Activated T-helper 1 cell treated with anti-CD3 and anti-CD28 coated beads, Interleukin-2, amount 50 U/mL, for 16 hours (primary cell): Measurements from ENCODE around the gene MEIS2.

Experiments used
- DNase-seq, 2 donors: peaks; one replicate each; pipeline ENCODE4 v3.0.0-alpha.2; 2020; ENCODE audit warnings: low read depth in 1 of 2, low spot score in 1 of 2

MEIS2 gene

DNA sequence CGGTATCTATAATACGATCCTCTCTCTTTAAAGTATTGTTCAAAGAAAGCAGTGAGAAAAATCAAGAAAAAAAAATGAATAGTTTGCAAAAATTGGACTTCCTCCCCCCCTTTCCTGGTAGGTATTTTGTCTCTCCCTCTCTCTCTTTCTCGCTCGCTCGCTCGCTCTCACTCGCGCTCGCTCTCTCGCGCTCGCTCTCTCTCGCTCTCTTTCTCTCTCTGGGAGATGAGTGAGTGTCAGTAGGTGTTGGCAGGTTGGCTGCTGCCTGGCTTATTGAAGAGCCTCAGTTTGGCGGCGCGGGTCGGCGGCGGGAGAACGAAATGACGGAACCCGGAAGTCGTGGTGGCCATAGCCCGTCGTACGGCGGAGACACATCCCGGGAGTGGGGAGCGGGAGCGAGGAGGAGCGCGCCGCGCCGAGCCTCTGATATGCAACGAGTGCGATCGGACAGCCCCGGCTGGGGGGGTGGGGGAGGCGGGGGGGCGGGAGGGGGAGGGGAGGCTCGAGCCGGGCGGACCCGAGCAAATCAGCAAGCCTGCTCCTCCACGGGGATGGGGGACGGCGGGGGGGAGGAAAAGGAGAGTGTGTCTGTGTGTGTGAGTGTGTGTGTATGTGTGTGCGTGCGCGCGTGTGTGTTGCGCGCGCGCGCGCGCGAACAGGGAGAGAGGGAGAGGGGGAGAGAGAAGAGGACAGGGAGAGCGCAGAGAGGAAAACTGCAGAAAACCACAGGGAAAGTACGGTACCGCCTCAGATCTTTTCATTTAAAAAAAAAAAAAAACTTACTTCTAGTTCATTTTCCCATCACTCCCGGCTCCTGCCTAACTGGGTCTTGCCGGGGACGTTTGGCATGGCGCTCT is at the start of gene MEIS2:
MEIS2 (minus strand) TSS at position 441 of the 857 bp plus-strand sequence. CDS start 1,083 bp downstream, outside the sequence.
- DNase-seq: no peak

DNA sequence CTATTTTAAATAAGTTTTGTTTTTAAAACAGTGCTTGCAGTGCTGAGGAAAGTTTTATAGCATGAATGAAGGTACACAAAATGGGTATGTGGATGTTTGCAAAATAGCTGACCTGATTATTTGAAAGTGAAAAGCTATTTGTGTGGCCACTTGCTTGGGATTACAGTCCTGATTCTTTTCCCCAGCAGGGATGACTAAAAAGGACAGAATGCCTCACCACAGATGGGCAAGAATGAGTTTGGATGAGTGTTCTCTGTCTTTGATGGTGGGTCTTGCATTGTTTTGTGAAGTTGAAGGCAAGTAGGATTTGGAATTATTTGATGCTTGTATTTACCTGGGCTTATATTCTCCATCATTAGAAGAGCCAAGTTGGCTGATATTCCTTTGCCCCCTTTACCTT is 48.8 kb upstream of the MEIS2 start:
- DNase-seq: no peak

DNA sequence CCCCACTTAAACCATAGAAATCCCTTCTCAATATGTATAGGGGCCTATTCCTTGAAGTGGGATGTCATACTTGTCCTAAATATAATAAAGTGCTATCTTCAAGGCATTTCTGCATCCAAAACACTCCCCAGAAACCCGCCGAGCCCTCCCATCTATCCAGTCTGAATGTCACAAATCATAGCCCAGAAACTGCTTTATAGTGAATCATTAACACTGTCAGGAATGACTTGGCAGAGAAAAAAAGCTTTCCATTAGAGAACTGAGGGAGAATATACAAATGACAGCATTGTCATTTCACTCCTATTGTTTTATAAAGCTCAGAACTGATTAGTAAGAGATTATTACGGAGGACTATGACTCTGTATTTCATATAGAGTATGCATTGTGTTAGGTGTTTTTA is 48.4 kb upstream of the MEIS2 start:
- DNase-seq: no peak

DNA sequence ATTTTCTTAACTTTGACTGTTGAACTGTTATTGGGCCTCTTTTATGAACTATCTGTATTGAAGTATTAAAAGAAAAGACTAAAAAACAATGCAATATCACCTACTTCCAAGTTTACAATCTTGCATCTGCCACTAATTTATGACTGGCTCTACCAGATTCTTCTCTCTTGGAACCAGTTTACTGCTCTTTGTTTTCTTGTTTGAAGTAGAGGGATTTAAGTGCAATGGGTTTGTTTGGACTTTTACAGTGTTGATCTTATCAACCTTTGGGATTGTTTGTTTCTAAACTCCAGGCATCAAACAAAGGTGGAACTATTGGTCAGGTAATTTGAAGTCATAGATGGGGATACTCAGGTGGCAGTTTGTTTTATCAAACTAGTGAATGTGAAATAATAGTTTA is 43.0 kb upstream of the MEIS2 start:
- DNase-seq: no peak

DNA sequence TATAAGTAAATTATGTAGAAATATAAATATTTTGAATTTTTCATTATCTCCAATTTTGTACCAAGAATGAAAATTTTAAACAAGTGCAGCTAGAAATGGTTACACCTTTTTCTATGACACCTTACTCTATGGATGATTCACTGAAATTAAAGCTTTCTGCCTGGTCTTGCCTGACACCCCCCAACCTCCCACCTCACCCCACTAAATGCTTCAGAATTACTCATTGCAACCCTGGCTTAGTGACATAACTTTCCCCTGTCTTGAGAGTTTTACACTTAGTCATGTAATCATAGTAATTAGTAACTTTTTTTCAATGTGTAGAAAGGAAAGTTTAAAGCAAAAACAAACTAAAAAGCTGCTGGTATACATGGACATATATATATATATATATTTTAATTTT is 42.0 kb upstream of the MEIS2 start:
- no peak for DNase-seq

DNA sequence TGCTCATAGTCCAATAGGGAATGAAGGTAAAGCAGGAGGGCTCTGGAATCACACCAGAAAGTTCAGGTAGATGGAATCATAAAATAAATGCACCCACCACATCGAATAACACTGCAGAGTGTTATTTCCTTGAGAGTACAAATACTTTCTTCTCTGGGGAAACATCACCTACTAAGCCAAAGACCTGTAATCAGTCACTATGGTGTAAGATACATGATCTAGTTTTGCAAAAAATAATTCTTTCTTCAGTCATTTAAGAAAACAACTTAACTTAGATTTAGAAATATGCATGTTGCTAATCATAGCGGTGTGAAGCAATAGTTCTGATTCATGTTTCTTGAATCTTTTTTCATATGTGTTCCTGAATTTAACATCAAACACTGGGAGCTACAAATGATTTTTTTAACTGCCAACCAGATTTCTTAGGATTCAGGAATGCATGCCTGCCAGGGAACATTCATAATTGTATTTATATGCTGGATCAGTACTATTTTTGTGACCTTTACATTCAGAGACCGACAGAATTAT is 40.2 kb upstream of the MEIS2 start:
- no peak for DNase-seq

DNA sequence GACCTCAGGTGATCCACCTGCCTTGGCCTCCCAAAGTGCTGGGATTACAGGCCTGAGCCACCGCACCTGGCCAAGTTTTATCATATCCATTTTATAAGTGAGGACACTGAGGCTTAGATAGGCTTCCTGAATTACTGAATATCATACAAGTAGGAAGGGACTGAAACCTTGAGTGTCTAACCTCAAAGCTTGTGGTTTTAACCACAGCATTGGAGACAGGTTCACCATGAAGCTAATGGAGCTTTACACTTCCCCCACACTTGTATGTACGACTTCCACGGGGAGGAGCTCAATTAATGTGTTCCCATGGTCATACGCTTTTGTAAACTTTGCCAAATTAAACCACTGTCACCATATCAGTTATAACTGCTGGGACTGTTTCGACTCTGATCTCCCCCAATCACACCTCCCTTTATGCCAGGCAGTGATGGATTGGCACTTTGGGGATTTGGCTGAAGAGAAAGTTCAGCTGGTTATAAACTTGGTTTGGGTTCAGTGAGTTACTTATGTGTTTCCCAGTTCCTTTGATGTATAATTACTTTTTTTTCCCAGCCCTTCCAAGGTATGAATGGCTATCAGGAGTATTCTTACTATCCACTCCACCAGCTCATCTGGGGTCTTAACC is 38.4 kb upstream of the MEIS2 start:
- no peak for DNase-seq

DNA sequence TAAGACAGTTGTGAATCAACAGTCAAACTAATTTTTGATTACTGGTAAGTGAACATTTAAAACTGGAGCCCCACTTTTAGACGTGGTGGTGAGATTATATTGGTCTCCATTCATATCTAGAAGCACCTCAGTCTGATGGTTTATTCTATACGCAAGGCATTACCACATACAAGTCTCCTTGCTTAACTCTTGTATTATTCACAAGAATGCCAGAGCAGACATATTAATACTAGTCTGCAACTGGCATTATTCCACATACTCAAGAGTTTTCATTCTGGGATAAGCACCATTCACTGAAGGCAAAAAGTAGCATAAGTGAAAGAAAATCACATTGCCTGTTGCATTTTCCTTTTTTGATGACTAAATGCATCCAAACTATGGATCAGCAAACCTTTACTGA is 36.9 kb upstream of the MEIS2 start:
- no peak for DNase-seq

DNA sequence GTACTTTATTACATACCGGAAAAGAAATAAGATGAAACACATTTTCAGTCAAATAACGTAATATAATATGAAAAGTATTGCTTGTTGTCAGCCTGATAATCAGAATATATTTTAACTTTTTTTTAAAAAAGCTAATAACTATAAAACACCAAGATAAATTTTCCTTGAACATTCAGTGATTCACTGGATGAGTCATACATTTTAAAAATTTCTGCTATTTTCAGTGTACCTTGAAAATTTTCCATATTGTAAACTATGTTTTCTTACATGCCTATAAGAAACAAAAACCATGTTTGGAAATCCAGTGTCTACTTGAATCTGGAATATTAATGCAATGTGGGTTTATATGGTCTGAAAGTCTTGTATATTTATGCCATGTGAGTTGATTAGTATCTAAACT is 36.3 kb upstream of the MEIS2 start:
- no peak for DNase-seq

DNA sequence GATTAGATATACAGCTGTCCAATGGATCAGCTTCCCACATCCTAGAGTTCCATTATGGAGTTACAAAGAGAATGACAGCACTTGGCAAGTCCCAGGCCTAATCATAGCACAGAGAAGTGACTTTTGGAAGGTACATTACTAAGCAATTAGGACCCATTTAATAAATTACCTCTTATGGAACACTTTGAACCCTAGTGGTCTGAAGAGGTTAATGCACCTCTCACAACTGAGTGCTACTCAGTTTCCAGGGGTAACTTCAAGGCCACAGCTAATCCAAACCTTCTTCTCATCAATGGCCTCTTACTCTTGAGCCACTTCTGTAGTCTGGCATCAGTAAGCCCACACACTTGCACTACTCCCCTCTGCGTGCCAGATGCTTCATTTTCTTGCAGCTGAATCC is 34.9 kb upstream of the MEIS2 start:
- no peak for DNase-seq

DNA sequence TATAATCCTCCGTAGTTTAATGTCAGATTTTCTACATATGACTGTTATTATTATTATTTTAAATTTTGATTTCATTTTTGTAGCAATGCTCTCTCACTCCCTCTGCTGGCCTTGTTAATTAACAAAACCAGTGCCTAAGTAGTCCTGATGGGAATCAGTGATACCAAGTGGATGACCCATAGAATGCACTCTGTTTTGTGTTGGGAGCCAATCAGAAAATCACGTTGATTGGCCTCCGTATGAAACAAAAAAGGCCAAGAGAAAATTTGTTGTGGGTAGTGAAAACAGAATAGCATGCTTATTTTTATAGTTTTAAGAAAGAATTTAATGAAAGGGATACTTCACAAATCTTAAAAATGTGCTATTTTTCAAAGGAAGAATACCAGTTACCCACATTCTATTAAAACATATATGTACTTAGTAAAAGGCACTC is 34.4 kb upstream of the MEIS2 start:
- DNase-seq: no peak

DNA sequence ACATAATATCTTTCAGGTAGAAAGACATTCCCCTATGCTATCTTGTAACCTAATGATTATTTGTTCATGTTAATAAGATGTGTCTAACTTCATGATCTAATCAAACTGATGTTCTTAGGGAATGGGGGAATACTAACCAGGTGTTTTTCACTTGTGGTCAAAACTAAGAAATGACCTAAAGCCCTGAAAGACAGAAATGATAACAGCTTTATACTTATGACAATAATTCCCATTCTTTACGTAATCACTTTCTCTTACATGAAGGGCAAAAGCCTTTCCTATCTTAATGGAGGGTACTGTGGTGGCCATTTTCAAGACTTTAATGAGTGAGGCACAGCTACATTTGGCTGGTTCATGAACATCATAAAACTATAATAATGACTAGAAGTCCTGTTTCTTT is 33.9 kb upstream of the MEIS2 start:
- no peak for DNase-seq

DNA sequence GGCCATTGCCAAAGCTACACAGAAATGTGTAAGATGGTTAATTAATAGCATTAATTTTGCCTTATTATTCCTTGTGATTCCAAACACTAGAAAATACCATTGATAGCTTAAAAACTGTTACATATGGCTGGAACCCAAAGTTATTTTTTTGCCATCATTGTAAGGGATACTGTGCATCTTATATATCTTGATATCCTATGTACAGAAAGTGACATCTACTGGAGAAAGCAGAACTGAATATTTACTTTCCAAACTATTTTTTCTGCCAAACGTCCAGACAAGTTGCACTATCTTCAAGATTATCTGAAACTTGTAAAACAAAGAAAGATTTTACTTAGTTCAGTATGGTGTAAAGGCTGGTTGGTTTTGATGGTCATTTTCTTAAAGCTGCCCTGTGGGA is 33.3 kb upstream of the MEIS2 start:
- no peak for DNase-seq

DNA sequence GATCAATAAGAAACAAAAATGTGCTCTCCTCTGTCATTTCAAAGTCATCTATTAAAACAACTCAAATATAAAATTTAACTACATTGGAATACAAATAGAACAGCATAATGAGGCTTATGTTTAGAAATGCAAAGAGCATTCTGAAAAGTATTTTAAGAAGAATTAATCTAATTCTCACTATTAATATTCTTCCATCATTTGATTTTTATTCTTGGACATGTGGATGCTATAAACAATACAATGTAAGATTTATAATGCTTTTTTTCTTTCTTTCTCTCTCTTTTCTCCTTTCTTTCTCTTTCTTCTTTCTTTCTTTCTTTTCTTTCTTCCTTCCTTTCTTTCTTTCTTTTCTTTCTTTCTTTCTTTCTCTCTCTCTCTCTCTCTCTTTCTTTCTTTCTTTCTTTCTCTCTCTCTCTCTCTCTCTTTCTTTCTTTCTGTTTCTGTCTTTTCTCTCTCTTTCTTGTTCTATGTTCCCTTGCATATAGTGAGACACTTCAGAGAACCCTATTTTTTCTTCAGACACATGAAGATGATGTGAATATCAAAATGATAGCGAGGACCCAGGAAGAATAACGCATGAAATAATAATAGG is 32.6 kb upstream of the MEIS2 start:
- no peak for DNase-seq

DNA sequence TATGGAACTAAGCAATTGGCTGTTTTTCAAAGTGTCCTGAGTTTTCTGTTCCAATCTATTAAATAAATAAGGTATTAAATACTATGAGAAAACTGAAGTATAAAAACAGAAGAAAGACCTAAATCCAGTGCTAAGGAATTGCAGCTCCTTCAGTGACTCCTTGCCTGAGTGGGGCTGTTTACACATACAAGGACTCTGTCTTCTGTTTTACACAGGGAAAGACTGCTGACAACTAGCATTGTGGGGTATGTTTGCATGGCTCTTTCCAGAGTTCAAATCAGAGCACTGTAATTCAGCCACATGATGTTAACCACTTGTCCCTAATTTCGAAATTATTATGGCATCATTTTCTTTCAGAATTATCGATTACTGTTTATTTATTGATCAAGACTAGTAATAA is 31.3 kb upstream of the MEIS2 start:
- no peak for DNase-seq

DNA sequence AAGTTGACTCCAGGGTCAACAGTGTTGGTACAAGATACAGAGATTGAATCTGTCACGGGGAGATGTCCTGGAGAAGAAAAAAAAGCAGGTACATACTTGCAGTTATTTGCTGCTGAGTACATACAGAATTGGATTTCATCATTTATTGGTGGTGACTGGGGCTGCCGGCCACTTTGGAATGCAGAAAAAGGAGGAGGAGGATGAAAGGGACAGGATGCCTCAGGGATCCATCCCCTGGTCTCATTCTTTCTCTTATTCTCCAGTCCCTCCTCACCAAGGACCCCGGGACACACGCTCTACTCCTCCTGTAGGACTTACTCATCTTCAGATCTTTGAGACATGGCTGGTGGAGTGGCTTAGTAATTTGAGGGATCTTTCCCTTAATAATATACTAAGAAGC is 30.0 kb upstream of the MEIS2 start:
- DNase-seq: no peak

DNA sequence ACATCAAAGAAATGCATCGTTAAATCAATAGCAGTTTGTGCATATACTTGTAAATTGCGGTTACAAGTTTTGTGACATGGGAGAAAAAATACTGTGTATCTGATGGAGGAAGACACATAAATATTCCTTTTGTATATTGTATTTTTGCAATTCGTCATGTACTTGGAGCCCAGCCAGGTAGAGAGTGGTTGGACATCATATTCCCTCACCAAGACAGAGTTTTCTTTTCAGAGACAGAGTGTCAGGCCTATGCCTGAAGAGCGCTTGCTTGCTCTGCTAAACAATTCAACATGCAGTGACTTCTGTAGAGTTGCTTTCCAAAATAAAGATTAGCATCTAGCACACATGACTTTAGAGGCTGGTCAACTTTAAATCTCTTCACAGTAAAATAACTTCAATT is 24.8 kb upstream of the MEIS2 start:
- DNase-seq: no peak

DNA sequence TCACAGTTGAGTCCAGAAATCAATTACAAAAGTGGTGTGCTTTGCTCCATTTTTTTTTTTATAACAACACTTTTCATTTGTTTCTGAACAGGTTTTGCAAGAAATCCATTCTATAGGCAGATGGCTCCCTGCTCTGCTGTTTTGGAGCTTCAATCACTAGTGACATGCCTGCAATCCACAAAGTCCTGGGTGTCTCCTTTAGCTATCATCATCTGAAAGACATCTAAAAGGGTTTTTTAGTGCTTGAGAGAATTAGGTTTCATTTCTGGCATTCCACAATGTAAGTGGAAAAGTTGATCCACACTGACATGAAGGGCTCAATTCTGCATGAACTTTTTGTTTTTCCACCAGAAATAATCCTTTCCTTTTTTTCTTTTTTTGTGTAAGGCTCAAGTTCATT is 24.0 kb upstream of the MEIS2 start:
- DNase-seq: no peak

DNA sequence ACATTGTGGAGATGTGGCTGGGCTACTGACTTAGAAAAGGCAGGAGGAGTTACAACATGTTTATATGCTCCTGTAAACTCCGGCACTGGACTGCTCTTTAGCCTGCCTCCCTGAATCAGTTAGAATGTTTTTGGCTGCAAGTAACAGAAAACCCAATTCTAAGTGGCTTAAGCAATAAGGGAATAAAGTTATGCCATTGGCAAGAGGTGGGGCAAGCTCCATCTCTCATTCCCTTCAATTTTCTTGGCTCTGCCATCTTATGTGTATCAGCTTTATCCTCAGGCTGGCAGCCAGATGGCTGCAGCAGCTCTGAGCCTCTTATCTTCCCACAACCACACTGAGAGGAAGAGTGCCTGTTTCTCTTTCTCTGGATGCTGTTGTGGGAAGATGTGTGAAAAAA is 22.4 kb upstream of the MEIS2 start:
- DNase-seq: no peak

DNA sequence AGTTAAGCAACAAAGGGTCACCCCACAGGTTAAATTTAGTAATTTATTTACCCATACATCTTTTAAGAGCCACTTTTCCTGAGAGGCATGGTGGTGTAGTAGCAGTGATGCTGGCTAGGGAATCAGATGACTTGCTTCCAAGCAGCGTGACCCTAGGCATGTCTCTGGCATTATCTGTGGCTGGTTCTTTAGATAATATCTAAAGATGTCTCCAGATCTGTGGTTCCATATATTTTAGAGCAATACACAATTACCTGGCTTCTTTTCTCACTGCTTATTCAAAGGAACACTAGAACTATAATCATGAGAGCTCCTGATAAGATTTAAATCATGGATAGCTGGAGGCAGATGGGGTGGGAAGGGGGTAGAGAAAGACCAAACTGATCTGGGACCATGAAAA is 21.1 kb upstream of the MEIS2 start:
- no peak for DNase-seq

DNA sequence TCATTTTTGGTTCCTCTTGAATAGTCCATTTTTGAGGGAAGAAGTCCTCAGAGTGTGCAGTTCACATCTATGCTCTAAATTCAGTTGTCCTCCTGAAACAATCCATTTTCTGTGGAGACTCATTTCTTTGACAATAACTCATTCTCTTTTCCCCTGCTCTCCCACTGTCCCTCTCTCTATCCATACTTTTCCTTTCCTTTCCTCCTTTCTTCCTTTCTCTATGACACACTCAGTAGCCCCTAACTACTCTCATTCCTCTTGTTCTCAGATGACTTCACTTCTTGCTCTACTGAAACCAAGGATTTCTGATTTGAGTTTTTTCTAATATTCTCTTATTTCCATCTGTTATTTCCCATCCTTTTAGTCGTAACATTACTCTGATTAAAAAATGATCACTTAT is 16.7 kb upstream of the MEIS2 start:
- no peak for DNase-seq

DNA sequence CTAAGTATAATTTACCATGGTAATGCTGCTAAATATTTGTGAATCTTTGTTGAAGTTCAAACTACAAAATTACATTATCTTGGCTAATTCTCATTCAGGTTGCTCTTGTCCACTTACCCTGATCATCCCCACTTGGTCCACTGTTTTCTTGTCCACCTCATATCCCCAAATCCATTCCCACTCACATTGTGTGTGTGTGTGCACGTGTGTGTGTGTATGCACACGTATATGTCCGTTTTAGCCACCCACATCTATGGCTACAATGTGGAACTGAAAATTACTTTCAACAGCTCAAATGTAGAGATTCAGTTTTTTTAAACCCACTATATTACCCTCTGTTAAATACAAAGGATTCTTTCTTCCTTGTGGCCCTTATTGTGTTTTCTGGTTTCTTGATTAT is 15.2 kb upstream of the MEIS2 start:
- DNase-seq: no peak
